ENCODE measurements around the gene RAX.

Gene RAX

GRCh38 chr18:59286341-59286740 lies 13.1 kb upstream of the RAX start:
- peaks cover 0 to 3% (median 0%) of the 10 kb centered on the region in 5 experiments for H3K9me3 ChIP-seq (ENCODE audit: control extremely low read depth in 1 of 5, control insufficient read depth in 4 of 5, insufficient read depth in 2 of 5, low read depth in 1 of 5, low read length in 4 of 5)
- 89% methylated on average over 5 of the region's 6 CpGs for WGBS (ENCODE audit: insufficient coverage)
- CTCF ChIA-PET, result interaction anchor here (1.3 kb wide), 1 partner anchor 17 kb away, joined by 3 read pairs; no protein-coding TSS in a partner anchor
- no peaks in the 10 kb centered on the region for H3K4me1 ChIP-seq (ENCODE audit: control extremely low read depth in 1 of 4, control insufficient read depth in 4 of 4, insufficient read depth in 4 of 4, low read length in 3 of 4)
- no peak overlapping the region for H3K4me3 ChIP-seq (ENCODE audit: control insufficient read depth in 1 of 7, extremely low read depth in 1 of 7, insufficient read depth in 4 of 7, low read depth in 2 of 7, low read length in 6 of 7)
- H3K27me3 ChIP-seq (replicated peaks in 2 of 5; ENCODE audit: control insufficient read depth in 4 of 5, insufficient read depth in 5 of 5, low read length in 4 of 5), result peaks cover 11 to 46% (median 25%) of the 10 kb centered on the region in 5 experiments
- POLR2A ChIA-PET, result no interaction called here
- no peak for DNase-seq
- H3K27ac ChIP-seq (ENCODE audit: insufficient read depth in 1 of 2, low read depth in 1 of 2, low read length in 2 of 2, poor library complexity in 1 of 2, severe bottlenecking in 2 of 2), result no peak overlapping the region
- H3K36me3 ChIP-seq (ENCODE audit: control insufficient read depth in 4 of 4, insufficient read depth in 4 of 4, low read length in 3 of 4), result no peaks in the 10 kb centered on the region

- 100% methylated on average over 1 of the region's 11 CpGs for WGBS (ENCODE audit: insufficient coverage)
- CTCF ChIA-PET, result interaction anchor here (1.3 to 1.6 kb wide), 2 partner anchors 11 to 34 kb away, joined by 3 to 5 read pairs; no protein-coding TSS in a partner anchor
- H3K9me3 ChIP-seq (ENCODE audit: control extremely low read depth in 1 of 5, control insufficient read depth in 4 of 5, insufficient read depth in 2 of 5, low read depth in 1 of 5, low read length in 4 of 5), result peaks cover 0 to 2% (median 0%) of the 10 kb centered on the region in 5 experiments
- no peaks in the 10 kb centered on the region for H3K36me3 ChIP-seq (ENCODE audit: control insufficient read depth in 4 of 4, insufficient read depth in 4 of 4, low read length in 3 of 4)
- no peak overlapping the region for H3K27ac ChIP-seq (ENCODE audit: insufficient read depth in 1 of 2, low read depth in 1 of 2, low read length in 2 of 2, poor library complexity in 1 of 2, severe bottlenecking in 2 of 2)
- H3K4me3 ChIP-seq (ENCODE audit: control insufficient read depth in 1 of 7, extremely low read depth in 1 of 7, insufficient read depth in 4 of 7, low read depth in 2 of 7, low read length in 6 of 7), result no peak overlapping the region
- POLR2A ChIA-PET, result no interaction called here
- H3K4me1 ChIP-seq (ENCODE audit: control extremely low read depth in 1 of 4, control insufficient read depth in 4 of 4, insufficient read depth in 4 of 4, low read length in 3 of 4), result no peaks in the 10 kb centered on the region
- peaks cover 21 to 77% (median 29%) of the 10 kb centered on the region in 5 experiments for H3K27me3 ChIP-seq (replicated peaks in 2 of 5; ENCODE audit: control insufficient read depth in 4 of 5, insufficient read depth in 5 of 5, low read length in 4 of 5)
- DNase-seq, result no peak
Observed at GRCh38 chr18:59282341-59282740, 9.1 kb upstream of the RAX start.

GRCh38 chr18:59279722-59280121 lies 6.5 kb upstream of the RAX start:
- ChIA-PET CTCF (no interaction called here), POLR2A (no interaction called here)
- H3K36me3 ChIP-seq (ENCODE audit: control insufficient read depth in 4 of 4, insufficient read depth in 4 of 4, low read length in 3 of 4), result no peaks in the 10 kb centered on the region
- H3K9me3 ChIP-seq (ENCODE audit: control extremely low read depth in 1 of 5, control insufficient read depth in 4 of 5, insufficient read depth in 2 of 5, low read depth in 1 of 5, low read length in 4 of 5), result peaks cover 0 to 2% (median 0%) of the 10 kb centered on the region in 5 experiments
- DNase-seq, result no peak
- H3K4me3 ChIP-seq (ENCODE audit: control insufficient read depth in 1 of 7, extremely low read depth in 1 of 7, insufficient read depth in 4 of 7, low read depth in 2 of 7, low read length in 6 of 7), result no peak overlapping the region
- no peak overlapping the region for H3K27ac ChIP-seq (ENCODE audit: insufficient read depth in 1 of 2, low read depth in 1 of 2, low read length in 2 of 2, poor library complexity in 1 of 2, severe bottlenecking in 2 of 2)
- peaks cover 15 to 82% (median 33%) of the 10 kb centered on the region in 5 experiments for H3K27me3 ChIP-seq (replicated peaks in 2 of 5; ENCODE audit: control insufficient read depth in 4 of 5, insufficient read depth in 5 of 5, low read length in 4 of 5)
- H3K4me1 ChIP-seq (ENCODE audit: control extremely low read depth in 1 of 4, control insufficient read depth in 4 of 4, insufficient read depth in 4 of 4, low read length in 3 of 4), result no peaks in the 10 kb centered on the region
- WGBS (ENCODE audit: insufficient coverage), result 82% methylated on average over 1 of the region's 1 CpG

GRCh38 chr18:59279193-59279592 lies 5.9 kb upstream of the RAX start:
- H3K27ac ChIP-seq (ENCODE audit: insufficient read depth in 1 of 2, low read depth in 1 of 2, low read length in 2 of 2, poor library complexity in 1 of 2, severe bottlenecking in 2 of 2), result no peak overlapping the region
- H3K27me3 ChIP-seq (replicated peaks in 2 of 5; ENCODE audit: control insufficient read depth in 4 of 5, insufficient read depth in 5 of 5, low read length in 4 of 5), result peaks cover 20 to 85% (median 37%) of the 10 kb centered on the region in 5 experiments
- DNase-seq, result no peak
- H3K36me3 ChIP-seq (ENCODE audit: control insufficient read depth in 4 of 4, insufficient read depth in 4 of 4, low read length in 3 of 4), result no peaks in the 10 kb centered on the region
- WGBS (ENCODE audit: insufficient coverage), result 100% methylated on average over 2 of the region's 3 CpGs
- peaks cover 0 to 2% (median 0%) of the 10 kb centered on the region in 5 experiments for H3K9me3 ChIP-seq (ENCODE audit: control extremely low read depth in 1 of 5, control insufficient read depth in 4 of 5, insufficient read depth in 2 of 5, low read depth in 1 of 5, low read length in 4 of 5)
- no peak overlapping the region for H3K4me3 ChIP-seq (ENCODE audit: control insufficient read depth in 1 of 7, extremely low read depth in 1 of 7, insufficient read depth in 4 of 7, low read depth in 2 of 7, low read length in 6 of 7)
- ChIA-PET POLR2A (no interaction called here), CTCF (interaction anchor here (1.3 kb wide), 1 partner anchor 16 kb away, joined by 3 read pairs; no protein-coding TSS in a partner anchor)
- H3K4me1 ChIP-seq (ENCODE audit: control extremely low read depth in 1 of 4, control insufficient read depth in 4 of 4, insufficient read depth in 4 of 4, low read length in 3 of 4), result peaks cover 0 to under 1% (median under 1%) of the 10 kb centered on the region in 4 experiments

GRCh38 chr18:59278793-59279192 lies 5.5 kb upstream of the RAX start:
- Histone ChIP-seq H3K27ac (ENCODE audit: insufficient read depth in 1 of 2, low read depth in 1 of 2, low read length in 2 of 2, poor library complexity in 1 of 2, severe bottlenecking in 2 of 2) (no peak overlapping the region), H3K9me3 (ENCODE audit: control extremely low read depth in 1 of 5, control insufficient read depth in 4 of 5, insufficient read depth in 2 of 5, low read depth in 1 of 5, low read length in 4 of 5) (peaks cover 0 to 2% (median 0%) of the 10 kb centered on the region in 5 experiments), H3K36me3 (ENCODE audit: control insufficient read depth in 4 of 4, insufficient read depth in 4 of 4, low read length in 3 of 4) (no peaks in the 10 kb centered on the region), H3K4me1 (ENCODE audit: control extremely low read depth in 1 of 4, control insufficient read depth in 4 of 4, insufficient read depth in 4 of 4, low read length in 3 of 4) (peaks cover 0 to 5% (median 2%) of the 10 kb centered on the region in 4 experiments), H3K27me3 (replicated peaks in 2 of 5; ENCODE audit: control insufficient read depth in 4 of 5, insufficient read depth in 5 of 5, low read length in 4 of 5) (peaks cover 21 to 87% (median 41%) of the 10 kb centered on the region in 5 experiments), H3K4me3 (ENCODE audit: control insufficient read depth in 1 of 7, extremely low read depth in 1 of 7, insufficient read depth in 4 of 7, low read depth in 2 of 7, low read length in 6 of 7) (no peak overlapping the region)
- CTCF ChIA-PET, result interaction anchor here (1.3 kb wide), 1 partner anchor 16 kb away, joined by 3 read pairs; no protein-coding TSS in a partner anchor
- no peak for DNase-seq
- no CpG with 5 or more reads among the region's 5 CpGs for WGBS (ENCODE audit: insufficient coverage)
- POLR2A ChIA-PET, result no interaction called here

GRCh38 chr18:59276047-59276446 lies 2.8 kb upstream of the RAX start:
- ChIA-PET POLR2A (no interaction called here), CTCF (interaction anchor here (1.0 to 2.1 kb wide), 2 partner anchors 24 to 127 kb away, joined by 4 to 5 read pairs; no protein-coding TSS in a partner anchor)
- Histone ChIP-seq H3K27ac (ENCODE audit: insufficient read depth in 1 of 2, low read depth in 1 of 2, low read length in 2 of 2, poor library complexity in 1 of 2, severe bottlenecking in 2 of 2) (no peak overlapping the region), H3K4me3 (ENCODE audit: control insufficient read depth in 1 of 7, extremely low read depth in 1 of 7, insufficient read depth in 4 of 7, low read depth in 2 of 7, low read length in 6 of 7) (no peak overlapping the region), H3K36me3 (ENCODE audit: control insufficient read depth in 4 of 4, insufficient read depth in 4 of 4, low read length in 3 of 4) (no peaks in the 10 kb centered on the region), H3K4me1 (ENCODE audit: control extremely low read depth in 1 of 4, control insufficient read depth in 4 of 4, insufficient read depth in 4 of 4, low read length in 3 of 4) (peaks cover 0 to 25% (median 13%) of the 10 kb centered on the region in 4 experiments), H3K9me3 (ENCODE audit: control extremely low read depth in 1 of 5, control insufficient read depth in 4 of 5, insufficient read depth in 2 of 5, low read depth in 1 of 5, low read length in 4 of 5) (peaks cover 0 to 2% (median 0%) of the 10 kb centered on the region in 5 experiments), H3K27me3 (replicated peaks in 2 of 5; ENCODE audit: control insufficient read depth in 4 of 5, insufficient read depth in 5 of 5, low read length in 4 of 5) (peaks cover 22 to 95% (median 55%) of the 10 kb centered on the region in 5 experiments)
- 30% methylated on average over 5 of the region's 5 CpGs for WGBS (ENCODE audit: insufficient coverage)
- no peak for DNase-seq

- Histone ChIP-seq H3K27ac (ENCODE audit: insufficient read depth in 1 of 2, low read depth in 1 of 2, low read length in 2 of 2, poor library complexity in 1 of 2, severe bottlenecking in 2 of 2) (no peak overlapping the region), H3K36me3 (ENCODE audit: control insufficient read depth in 4 of 4, insufficient read depth in 4 of 4, low read length in 3 of 4) (no peaks in the 10 kb centered on the region), H3K4me3 (ENCODE audit: control insufficient read depth in 1 of 7, extremely low read depth in 1 of 7, insufficient read depth in 4 of 7, low read depth in 2 of 7, low read length in 6 of 7) (no peak overlapping the region), H3K4me1 (ENCODE audit: control extremely low read depth in 1 of 4, control insufficient read depth in 4 of 4, insufficient read depth in 4 of 4, low read length in 3 of 4) (peaks cover 0 to 25% (median 13%) of the 10 kb centered on the region in 4 experiments), H3K9me3 (ENCODE audit: control extremely low read depth in 1 of 5, control insufficient read depth in 4 of 5, insufficient read depth in 2 of 5, low read depth in 1 of 5, low read length in 4 of 5) (peaks cover 0 to 2% (median 0%) of the 10 kb centered on the region in 5 experiments), H3K27me3 (replicated peaks in 2 of 5; ENCODE audit: control insufficient read depth in 4 of 5, insufficient read depth in 5 of 5, low read length in 4 of 5) (peaks cover 20 to 95% (median 61%) of the 10 kb centered on the region in 5 experiments)
- ChIA-PET CTCF (interaction anchor here (0.8 to 2.1 kb wide), 4 partner anchors 9 to 127 kb away, joined by 3 to 5 read pairs (median 4); no protein-coding TSS in a partner anchor), POLR2A (no interaction called here)
- no peak for DNase-seq
- WGBS (ENCODE audit: insufficient coverage), result 20% methylated on average over 2 of the region's 6 CpGs
Observed at GRCh38 chr18:59275406-59275949, 2.2 kb upstream of the RAX start.

All from common myeloid progenitor, CD34-positive (primary cell).